Hematopoietic multipotent progenitor cell (in vitro differentiated cells): Measurements from ENCODE around the gene CDX2. TPM values are rescaled to one million over a fixed set of nuclear protein-coding genes. Genes with fewer than 3 reads are reported as not detected.
A peak's percentile ranks its signal among the peaks of the same experiment; 100 is the strongest.

ENCODE experiments used
- DNase-seq, 3 donors: peaks; one replicate each; pipeline ENCODE4 v3.0.0-alpha.2; 2011 to 2015; ENCODE audit warnings: low read depth in 2 of 3, low spot score in 2 of 3
- small RNA-seq: library from RNA; depleted of rRNA; stranded (forward); fragments of <200 nt; gene quantifications from one replicate; pipeline ENCODE3, GENCODE V24; 2012
- total RNA-seq: library from RNA; depleted of rRNA; stranded (reverse); fragments of >200 nt; gene quantifications from one replicate; pipeline ENCODE4 v1.2.3, GENCODE V29; 2012

CDX2 gene
- total RNA-seq, 1 donor: not detected

DNA sequence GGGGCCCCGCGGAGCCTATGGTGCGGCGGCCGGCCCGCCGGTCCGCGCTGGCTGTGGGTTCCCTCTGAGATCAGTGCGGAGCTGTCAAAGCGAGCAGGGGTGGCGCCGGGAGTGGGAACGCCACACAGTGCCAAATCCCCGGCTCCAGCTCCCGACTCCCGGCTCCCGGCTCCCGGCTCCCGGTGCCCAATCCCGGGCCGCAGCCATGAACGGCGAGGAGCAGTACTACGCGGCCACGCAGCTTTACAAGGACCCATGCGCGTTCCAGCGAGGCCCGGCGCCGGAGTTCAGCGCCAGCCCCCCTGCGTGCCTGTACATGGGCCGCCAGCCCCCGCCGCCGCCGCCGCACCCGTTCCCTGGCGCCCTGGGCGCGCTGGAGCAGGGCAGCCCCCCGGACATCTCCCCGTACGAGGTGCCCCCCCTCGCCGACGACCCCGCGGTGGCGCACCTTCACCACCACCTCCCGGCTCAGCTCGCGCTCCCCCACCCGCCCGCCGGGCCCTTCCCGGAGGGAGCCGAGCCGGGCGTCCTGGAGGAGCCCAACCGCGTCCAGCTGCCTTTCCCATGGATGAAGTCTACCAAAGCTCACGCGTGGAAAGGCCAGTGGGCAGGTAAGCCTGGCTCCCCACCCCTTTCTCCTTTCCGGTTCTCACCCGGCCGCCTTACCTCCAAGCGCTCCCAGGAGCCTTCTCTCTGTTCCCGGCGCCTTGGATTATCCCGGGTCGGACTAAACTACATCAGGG, 49.0 kb downstream of the CDX2 start, which contains the start of gene PDX1:
Gene PDX1 (plus strand): TSS at position 67 of the 743 bp plus-strand sequence. CDS start 139 bp downstream, at position 206.
- no peak for DNase-seq

- peak in 1 of 3 donors; percentile 50 for DNase-seq
Measured at GRCh38 chr13:27919659-27919933, 49.5 kb downstream of the CDX2 start.

DNA sequence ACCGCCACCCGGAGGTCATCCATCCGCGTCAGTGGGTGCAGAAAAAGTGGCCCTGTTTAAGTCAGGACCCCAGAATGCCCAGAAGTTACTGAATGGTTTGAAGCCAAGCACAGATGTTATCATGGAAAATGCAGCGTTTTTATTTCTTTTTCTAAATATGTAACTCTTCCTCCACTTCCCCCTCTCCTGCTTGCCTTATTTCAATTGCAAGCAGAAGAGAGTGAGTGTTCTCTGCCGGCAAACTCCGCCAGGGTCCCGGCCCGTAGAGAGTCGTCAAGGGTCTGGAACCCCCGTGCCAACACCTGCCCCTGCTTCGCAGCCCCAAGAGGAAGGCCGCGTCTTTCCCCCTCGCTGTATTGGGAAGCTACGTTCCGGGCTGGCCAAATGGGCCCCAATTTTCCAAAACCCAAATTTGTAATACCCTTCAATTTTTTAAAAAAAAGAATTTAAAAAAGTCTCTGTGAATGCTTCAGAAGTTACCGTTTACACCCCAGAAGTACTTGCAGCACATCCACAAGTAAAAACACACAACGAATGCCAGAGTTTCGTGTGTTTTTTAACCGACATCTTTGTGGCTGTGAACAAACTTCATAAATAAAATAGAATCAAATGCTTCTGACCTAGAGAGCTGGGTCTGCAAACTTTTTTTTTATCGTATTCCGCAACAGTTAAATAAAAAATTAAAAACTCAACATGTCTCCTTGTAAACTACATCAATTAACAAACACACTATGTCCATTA, 50.0 kb downstream of the CDX2 start:
- DNase-seq: peak in 1 of 3 donors; percentile 42

DNA sequence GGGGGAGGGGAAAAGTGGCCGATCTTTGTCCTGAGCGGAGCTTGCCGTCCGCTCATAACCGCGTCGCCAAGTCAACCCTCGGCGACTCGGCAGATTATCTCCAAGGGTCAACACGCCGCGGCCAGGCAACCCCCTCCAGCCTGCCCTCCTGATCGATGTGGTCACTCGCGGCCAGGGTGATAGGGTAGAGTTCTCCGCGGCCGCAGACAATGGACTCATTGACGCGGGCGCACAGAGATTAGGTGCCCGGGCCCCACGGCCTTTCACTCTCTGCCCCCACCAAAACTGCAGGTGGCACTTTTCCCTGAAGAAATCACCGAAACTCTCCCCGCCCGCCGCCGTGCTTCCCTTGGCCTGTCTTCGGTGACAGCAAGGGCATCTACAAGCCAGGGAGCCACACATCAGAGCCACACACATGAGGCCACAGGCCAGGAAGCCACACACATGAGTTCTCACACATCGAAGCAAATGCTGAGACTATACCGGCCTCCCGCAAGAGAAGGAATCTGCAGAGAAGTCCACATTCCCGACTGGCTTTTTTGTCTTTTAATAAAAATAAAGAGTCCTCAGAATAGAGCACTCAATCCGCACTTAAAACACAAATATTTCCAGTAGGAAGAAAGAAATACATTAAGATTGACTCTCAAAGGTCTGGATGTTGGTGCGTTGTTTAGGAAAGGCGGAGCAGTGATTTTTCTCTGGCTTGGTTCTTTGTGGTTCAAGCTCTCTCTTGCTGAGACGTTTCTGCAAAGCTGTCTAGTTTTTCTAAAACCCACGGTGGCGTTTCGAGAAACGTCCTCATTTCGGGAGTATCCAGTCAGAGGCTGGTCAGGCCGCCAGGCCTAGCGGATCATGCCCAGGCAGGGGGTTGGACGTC, 50.8 kb downstream of the CDX2 start:
- DNase-seq: no peak

DNA sequence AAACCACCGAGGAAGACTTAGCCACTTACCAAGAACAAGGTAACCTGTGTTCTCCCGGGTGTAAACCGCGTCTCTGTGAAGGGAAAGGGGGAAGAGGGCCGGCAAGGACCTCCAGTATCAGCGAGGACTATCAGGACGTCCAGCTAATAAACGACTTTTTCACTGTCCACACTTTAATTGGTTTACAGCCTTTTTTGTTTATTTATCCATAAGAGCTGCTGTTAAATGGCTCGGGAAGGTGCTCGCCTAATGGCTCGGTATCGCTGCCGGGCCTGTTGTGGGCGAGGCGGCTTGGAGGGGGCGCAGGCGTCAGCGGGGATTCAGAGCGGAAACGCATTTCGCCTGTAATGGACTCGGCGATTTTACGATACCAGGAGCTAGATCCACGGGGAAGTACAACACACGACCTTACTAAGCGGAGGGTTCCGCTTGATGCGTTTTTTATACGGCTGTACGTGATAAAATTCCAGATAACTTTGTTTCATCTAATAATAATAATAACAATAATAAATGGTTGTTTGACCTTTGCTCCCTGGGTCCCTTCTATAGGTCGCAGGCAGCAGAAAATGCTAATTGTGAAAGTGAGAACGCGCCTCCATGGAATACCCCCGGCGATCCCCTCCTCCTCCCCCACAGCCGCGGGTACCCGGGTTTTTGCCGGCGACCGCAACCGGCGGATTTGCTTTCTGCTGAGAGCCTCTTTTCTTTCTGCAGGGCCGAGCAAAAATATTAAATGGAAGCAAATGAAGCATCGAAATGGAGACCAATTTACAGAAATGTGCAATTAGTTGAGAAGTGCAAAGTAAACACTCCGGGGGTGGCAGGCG, 51.8 kb downstream of the CDX2 start:
- DNase-seq: no peak

GRCh38 chr13:27915301-27916207, 53.6 kb downstream of the CDX2 start:
- DNase-seq: no peak

DNA sequence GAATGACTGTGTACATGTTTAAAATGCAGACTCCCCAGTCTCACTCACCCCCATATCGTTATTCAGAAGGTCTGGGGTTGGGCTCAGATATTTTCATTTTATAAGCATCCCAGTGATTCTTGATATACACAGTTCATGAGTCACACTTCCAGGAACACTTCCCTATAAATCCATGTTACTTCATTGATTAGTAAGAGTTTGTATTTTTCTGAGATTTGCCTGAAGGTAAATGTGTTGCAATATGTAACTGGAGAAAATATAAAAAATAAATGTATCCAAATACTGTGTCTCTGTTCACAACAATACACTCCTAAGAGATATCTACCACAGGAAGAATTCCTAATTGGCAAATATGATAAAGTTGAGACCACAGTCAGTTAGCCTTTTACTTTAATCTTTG, 56.0 kb downstream of the CDX2 start:
- DNase-seq: no peak

- DNase-seq: no peak
Measured at GRCh38 chr13:27911521-27911920, 57.6 kb downstream of the CDX2 start.

Small RNAs within 50 kb of the gene (small RNA-seq; reads per million reads assigned to genes)
- gene ATP5F1EP2: not detected
- not detected for gene RN7SL272P

Other genes starting within 250 kb of the CDX2 start
- not detected for gene GSX1, start 176.8 kb downstream of the CDX2 start, total RNA-seq
- gene PDX1, start 49.3 kb downstream of the CDX2 start, total RNA-seq: not detected
- gene URAD, start 19.4 kb upstream of the CDX2 start, total RNA-seq: 0.27 TPM
- gene FLT3, start 131.3 kb upstream of the CDX2 start, total RNA-seq: 42.8 TPM
- gene PAN3, start 169.2 kb upstream of the CDX2 start, total RNA-seq: 50.4 TPM